ENCODE measurements around the gene GM2A.

Gene GM2A

DNA sequence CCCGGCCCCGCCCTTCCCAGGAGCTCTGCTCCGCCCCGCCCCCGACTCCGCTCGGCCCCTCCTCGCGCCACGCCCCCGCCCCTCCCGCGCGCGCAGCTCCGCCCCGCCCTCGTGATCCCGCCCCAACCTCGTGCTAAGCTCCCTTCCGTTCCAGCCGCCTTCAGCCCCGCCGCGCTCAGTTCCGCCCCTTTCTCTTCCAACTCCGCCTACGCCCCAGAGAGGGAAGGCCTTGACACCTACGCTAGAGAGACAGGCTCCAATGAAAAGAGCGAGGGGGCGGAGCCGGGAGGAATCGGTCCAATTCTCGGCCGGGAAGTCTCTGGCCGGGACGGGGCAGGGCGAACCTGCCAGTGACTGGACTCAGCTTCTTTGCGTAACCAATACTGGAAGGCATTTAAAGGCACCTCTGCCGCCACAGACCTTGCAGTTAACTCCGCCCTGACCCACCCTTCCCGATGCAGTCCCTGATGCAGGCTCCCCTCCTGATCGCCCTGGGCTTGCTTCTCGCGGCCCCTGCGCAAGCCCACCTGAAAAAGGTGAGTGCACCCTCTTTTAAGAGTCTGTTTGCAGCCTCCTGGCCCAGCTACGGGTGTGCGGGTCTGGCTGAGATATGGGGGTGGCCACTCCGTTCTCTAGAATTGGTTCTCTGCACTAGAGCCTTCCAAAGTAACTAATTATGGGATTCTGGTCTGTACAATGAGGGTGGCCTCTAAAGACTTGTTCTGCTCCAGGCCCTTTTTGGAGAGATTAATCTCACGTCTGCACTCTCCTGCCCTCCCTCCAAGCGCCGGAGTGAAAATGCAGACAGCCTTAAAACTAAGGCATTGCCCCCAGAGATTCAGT is at the start of gene GM2A:
Gene GM2A, plus strand, starts transcription at position 424 of the 843 bp plus-strand sequence. Its CDS starts 32 bp downstream, at position 456.
- peak; percentile 99 for DNase-seq (ENCODE audit: low spot score)

DNA sequence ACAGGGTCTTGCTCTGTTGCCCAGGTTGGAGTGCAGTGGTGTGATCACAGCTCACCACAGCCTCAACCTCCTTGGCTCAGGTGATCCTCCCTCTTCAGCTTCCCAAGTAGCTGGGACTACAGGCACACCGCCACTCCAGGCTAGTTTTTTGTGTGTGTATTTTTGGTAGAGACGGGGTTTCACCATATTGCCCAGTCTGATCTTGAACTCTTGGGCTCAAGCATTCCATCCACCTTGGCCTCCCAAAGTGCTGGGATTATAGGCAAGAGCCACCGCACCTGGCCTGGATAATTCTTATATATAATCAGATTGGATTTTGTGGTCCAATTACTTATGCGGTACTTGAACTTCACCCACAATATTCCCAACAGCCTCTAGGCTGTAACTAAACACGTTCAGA is 48.9 kb upstream of the GM2A start:
- no peak for DNase-seq (ENCODE audit: low spot score)

DNA sequence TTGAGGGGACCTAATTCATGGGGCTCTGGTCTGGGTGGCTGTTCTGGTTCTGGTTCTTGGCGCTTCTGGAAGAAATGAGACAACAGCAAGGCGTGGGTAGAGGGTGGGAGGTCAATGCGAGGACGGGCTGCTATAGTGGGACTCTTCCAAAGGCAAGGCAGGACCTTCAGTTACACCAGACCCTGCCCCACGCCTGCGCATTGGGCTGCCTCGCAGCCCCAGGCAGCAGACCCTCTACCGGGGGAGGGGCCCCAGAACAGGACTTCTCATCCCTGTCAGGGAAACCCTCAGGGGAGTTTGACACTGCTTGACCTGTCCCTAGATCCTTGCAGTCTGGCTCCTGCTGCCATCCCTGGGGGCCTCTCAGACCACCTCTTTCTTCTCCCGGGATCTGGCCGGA is 47.6 kb upstream of the GM2A start:
- no peak for DNase-seq (ENCODE audit: low spot score)

DNA sequence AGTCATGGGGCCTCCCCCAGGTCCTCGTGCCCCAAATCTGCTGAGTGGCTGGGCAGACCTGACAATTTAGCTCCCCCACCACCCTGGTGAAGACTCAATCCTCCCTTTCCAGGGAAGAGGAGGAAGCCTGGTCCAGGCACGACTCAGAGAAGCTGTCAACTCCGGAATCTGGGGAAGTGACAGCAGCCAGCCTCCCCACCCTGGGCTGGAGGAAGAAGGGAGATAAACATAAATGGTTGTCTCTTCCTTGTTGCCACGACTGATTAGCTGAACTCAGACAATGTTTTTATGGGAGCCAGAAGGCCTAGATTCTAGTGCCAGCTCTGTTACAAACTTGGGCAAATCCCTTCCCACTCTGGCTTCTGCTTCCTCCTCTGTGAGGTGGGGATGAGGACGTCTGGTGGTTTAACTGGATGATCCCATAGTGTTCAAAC is 44.5 kb upstream of the GM2A start:
- no peak for DNase-seq (ENCODE audit: low spot score)

DNA sequence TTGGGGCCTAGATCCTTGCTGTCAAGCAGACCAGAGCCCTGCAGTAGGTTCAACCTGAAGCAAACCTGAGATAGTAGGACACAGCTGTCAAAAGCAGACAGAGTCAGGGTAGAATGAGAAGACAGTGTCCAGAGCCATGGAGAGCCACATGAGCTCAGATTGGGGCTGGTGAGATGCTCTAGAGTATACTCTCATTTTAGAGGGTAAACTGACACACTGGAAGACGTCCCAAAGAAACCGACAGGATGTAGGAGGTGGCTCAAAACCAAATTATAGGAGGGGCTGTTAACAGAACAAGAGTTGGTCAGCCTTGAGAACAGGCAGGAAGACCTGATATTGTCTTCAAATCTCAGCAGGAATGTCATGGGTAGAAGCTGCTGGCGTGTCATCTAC is 40.6 kb upstream of the GM2A start:
- no peak for DNase-seq (ENCODE audit: low spot score)

DNA sequence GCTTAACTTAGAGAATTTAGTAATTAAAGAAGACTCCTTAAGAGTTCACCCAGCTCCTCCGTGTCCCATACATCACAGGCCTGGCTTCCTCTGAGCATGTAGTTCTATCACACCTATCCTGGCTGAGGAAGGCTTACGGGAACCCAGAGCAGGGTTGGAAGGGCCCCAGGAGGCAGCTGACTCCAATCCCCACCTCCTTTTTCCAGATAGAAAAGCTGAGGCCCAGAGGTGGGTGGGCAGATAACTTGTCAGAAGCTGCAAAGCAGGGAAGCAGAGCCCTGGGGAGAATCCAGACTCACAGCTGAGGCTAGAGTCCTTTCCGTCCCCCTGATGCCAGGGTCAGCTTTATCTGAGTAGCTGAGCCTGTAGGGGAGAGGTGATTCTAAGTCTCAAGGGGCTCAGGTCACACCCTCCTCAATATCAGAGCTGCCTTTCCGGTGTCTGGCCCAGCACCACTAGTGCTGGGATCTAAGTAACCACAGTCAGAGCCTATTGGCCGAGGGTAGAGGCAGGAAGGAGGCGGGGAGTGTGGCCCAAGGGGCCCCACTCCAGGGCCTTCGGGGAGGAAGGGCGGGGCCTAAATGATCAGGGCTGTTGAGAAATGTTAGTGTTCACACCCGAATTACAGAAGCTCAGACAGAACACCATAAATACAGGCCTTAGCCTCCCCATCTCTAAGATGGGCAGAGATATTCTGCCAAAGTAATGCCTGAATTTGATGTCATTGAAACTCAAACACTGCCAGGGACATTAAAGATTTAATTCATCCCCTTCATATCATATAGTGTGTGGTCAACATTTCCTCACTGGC is 39.0 kb upstream of the GM2A start:
- peak; percentile 50 for DNase-seq (ENCODE audit: low spot score)

DNA sequence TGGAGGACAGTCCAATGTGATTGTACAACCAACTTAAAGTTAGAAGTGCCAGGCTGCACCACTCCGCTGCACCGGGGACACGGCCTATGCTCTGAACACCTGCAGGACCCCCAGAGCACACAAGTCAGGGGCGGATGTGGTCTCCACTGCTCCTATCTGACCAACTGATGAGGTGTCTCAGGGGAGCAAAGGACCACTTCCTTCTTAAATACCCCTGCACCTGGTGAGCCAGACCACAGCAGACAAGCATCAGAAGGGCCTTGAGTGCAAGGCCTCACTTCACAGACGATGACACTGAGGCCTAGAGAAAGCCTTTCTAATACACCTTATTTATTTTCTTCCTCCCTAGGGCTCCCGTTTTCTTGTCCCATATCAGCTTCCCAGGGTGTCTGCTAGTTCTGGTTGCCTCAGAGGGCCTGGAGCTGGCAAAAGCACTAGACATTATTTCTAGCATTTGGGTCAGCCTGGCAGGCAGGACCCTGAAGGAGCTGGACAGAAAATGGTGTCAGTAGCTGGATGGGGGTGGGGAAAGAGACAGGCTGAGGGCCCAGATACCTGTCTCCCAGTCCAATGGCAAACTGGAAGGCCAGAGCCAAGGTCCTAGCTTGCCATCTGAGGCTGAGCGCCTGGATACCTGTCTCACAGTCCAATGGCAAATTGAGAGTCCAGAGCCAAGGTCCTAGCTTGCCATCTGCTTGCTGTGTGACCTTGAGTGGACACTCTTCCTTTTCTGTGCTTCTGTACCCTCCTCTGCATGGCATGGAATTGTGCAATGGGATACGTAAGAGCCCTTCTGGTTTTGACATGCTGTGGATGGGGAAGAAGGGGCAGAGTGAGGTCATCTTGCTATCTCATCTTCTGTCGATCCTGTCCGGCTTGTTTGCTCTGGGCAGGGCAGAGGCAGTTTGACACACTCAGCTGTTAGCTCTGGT is 38.1 kb upstream of the GM2A start:
- DNase-seq (ENCODE audit: low spot score): peak; percentile 40

DNA sequence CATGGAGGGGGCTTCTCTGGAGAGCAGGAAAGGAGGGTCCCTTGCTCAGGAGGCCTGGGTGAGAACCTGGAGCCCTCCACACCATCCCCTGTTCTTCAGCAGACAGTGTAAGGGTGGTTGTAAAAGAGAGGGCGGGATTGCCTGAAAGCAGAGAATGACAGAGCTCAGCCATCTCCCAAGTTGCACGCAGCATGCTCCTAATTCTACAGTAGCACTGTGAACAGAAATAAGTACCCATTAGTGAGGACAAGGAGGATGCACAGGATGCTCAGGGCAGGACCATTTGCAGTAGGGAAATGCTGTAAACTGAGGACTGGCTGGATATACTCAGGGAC is 37.5 kb upstream of the GM2A start:
- no peak for DNase-seq (ENCODE audit: low spot score)

DNA sequence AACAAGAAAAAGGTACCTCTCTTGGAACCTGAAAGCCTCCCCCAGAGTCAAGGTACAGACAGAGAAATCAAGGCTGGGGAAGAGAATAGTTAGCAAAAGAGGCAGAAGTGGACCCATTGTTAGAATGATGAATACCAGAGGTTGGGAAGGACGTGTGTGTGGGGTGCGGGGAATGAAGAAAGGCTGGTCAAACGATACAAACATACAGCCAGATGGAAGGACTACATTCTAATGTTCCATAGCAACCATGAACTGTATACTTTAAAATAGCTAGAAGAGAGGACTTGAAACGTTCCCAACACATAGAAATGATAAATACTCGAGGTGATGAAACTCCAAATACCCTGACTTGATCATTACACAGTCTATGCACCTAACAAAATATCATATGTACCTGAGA is 36.2 kb upstream of the GM2A start:
- DNase-seq (ENCODE audit: low spot score): no peak

DNA sequence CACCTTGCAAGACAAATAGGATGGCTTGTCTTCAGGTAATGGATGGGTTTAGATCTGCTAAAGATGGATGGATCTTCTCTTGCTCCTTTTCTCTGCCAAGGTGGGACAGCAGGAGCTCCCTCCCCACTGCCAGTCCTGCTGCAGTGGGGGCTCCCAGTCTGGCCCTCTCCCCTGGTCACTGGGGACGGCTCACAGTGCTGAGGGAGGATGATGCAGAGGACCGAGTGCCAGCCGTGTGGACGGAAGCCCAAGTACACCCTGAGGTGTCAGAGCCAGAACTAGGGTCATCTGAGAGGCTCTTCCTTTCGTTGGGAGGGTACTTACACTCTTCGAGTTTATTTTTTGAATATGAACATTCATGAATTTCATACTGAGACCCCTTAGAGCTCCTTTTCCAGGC is 34.8 kb upstream of the GM2A start:
- no peak for DNase-seq (ENCODE audit: low spot score)

DNA sequence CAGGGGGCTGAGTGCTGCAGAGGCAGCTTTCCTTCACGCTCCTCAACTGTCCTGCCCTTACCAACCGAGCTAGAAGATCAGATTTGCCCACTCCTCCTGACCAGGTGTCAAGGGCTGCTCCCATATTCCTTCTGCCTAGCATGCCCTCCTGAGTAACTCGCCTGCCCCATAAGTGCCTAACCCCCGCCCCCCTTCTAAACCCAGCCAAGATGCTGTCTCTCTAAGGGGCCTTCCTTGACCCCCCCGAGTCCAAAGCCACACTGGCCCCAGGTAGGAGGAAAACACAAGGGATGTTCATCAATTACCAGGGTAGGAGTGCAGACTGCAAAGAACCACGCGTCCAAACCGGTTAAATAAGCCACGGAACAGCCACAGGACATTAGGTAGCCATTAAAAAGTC is 33.8 kb upstream of the GM2A start:
- DNase-seq (ENCODE audit: low spot score): no peak

DNA sequence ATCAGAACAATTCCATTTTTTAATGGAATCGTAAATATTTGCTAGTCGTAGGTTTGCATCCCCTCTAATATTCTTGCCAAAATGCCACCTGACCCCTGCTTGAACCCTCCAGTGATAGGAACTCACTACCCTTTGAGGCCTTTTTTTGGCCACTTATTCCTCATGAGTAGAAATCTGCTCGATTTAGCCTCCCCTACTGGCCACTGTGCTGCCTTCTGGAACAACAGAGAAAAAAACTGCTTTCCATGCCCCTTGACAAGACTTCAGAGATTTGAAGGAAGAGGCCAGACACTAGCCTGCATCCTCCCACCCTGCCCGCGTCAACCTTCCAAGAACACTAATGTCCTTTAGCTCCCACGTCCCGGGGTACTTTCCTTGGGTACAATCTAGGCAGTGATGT is 33.2 kb upstream of the GM2A start:
- no peak for DNase-seq (ENCODE audit: low spot score)

DNA sequence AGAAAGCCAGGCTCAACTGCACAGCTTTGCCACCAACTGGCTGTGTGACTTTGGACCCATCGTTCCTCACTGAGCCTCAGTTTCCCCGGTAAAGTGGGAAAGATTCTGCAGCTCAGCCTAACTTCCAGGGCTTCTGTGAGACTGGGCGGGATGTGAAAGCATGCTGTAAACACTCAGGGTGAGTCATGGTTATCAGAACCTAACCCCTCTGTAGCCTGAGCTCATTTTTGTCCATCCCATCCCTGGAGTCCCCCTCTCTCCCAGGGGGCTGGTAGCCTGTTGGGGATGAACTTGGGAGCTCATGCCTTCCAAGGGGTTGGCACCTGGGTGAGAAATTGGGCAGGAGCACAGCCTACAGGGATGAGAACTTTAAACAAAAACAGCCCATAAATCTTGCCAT is 31.4 kb upstream of the GM2A start:
- no peak for DNase-seq (ENCODE audit: low spot score)

DNA sequence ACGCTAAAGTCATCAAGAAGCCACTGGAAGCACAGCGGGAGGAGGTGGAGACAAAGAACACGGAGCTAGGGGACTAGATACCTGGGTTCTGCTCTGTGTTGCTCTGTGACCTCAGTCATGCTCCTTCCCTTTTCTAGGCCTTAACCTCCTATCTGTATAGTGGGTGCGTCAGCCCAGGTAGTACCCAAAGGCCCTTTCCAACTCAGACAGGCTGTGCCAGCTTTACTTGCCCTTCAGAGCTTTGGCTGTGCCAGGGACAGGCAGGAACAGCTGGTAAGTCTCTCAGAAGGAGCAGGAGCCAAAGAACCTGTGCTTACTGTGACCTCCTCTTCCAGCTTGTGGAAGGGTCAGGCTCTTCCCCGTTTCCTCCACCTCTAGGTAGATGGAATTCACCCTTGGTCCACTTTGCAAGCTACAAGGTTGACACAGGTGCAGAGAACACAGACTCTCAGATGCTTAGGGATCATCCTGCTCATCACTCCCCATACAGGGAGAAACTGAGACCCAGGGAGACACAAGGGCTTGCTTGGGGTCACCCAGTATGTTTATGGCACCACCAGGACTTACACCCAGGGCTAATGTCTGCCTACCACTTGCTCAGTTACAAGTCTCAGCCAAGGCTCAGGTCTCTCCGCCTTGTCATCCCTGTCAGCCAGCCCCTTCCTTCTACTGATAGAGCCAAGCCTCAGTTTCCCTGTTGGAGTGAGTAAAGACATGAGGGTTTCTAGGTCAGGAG is 30.8 kb upstream of the GM2A start:
- DNase-seq (ENCODE audit: low spot score): no peak

DNA sequence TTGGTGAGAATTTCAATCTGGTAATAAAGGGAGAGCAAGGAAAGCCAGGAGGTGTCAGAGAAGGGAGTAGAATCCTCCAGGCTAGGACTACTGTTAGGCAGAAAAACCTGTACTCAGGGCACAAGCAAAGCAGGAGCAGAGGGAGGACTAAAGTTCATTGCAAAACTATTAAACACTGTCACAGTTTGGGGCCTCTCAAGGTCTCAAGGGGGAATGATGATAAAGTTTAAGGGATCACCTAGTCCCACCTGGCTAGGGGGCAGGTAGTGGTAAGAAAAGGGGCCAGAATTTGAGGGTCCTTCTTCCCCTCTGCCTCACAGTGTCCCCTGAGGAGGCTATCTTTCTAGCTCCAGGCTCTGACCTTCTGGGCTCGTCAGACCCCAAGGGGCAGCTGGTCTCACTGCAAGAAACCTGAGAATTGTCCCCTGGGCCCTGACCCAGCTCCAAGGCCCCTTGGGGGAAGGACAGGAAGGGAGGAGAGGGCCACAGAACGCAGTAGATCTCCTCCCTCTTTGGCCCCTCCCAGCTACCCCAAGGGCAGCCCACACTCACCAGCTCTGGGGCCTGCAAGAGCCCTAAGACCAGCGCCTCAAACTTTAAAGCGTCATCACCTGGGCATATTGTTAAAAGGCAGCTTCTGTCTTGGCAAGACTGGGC is 30.1 kb upstream of the GM2A start:
- DNase-seq (ENCODE audit: low spot score): no peak

DNA sequence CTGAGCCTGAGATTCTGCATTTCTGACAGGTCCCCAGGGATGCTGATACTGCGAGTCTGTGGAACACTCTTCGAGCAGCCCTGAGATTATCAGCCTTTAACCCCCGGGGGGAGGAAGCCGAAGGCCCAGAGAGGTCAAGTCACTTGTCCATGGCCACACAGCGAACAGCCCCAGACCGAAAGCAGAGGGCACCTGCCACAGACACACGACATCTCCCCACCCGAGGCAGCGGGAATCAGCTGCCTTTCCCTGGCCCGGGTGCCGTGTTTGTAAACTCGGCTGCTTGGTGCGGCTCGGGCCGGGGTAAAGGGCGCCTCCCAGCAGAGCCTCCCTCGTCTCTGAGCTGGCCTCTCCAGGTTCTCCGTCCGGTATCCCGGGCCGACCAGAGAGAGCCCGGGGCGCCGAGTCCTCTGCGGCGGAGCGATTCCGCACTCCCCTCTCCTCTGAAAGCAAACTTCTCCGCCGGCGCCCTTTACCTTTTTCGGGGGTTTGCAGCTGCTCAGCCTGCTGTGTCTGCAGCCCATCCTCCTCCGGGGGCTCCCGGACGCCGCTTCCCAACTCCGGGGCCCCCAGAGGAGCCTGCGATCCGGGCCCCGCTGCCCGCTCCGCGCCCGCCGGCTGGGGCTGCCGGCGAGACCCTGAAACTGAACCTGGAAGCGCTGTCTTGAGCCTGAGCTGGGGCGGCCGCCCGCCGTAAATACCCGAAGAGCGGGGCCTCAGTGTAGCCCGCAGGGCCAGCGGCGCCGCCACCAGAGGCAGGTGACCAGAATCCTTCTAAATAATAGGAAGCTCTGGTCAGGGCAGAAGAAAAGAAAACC is 29.3 kb upstream of the GM2A start, which contains the start of gene CCDC69:
Gene CCDC69, minus strand, starts transcription at position 646 of the 818 bp plus-strand sequence. Its CDS starts 122 bp downstream, at position 524.
- DNase-seq (ENCODE audit: low spot score): peak; percentile 80

DNA sequence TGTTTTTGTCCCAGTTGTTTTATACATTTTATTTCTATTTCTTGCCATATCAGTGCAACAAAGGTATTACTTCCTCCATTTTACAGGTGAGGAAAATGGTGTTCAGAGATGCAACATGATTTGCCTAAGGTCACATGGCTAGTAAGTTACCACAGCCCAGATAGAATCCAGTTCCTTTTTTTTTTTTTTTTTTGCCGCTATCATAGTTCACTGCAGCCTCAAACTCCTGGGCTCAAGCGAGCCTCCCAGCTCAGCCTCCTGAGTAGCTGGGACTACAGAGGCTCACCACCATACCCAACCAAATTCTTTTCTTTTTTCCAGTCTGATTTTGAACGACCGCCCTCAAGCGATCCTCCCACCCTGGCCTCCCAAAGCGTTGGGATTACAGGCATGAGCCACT is 28.6 kb upstream of the GM2A start:
- no peak for DNase-seq (ENCODE audit: low spot score)

DNA sequence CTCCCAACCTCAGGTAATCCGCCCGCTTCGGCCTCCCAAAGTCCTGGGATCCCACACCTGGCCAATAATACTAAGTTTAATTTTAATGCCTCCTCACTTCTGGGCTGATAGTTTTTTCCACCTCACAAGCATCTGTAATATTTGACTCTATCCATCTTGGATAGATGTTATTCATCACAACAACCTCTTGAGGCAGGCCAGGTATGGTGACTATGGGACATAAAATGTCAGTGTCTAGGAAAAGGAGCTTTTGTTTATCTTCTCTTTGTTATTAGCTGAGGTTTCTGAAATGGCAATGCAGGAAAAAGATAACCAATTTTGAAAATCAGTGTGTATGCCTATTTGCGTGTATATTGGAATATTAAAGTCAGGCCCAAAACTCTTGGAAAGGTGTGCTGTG is 27.9 kb upstream of the GM2A start:
- DNase-seq (ENCODE audit: low spot score): no peak

DNA sequence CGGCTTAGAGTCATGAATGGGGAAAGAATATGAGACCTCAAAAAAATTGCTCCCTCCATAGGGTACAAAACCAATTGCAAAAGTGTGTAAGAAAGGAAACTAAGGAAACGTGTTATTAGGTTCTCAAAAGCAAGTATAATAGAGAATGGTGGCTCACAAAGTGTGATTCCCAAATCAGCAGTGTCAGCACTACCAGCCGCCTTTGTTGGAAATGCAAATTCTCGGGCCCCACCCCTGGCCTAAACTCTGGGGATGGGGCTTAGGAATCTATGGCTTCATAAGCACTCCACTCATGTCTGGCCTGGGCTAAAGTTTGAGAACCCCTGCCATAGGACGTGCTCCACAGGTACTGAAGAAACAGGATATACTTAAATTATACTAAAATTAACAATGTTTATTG is 27.5 kb upstream of the GM2A start:
- no peak for DNase-seq (ENCODE audit: low spot score)

DNA sequence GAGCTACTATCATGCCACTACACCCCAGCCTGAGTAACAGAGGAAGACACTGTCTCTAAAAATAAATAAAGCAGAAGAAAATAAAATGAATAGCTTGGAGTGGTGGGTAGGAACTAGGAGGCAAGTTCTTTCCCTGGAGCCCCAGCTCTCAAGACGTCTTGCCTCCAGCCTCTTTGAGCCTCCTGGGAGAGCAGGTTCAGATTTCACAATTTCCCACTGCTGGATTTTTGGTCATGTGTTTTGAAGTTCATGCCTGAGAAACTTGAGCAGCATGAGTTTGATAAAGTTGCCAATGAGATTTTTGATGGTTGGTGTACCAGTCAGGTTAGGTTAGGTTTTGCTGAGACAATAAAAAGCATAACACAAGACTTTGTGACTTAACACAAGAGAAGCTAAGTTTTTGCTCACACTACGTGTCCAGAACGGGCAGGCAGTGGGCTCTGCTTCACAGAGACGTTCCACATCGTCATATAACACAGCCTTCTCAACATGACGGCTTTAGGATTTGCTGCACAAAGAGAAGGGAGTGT is 25.0 kb upstream of the GM2A start:
- no peak for DNase-seq (ENCODE audit: low spot score)
